ENCODE data around the gene MGMT.

The MGMT gene

DNA sequence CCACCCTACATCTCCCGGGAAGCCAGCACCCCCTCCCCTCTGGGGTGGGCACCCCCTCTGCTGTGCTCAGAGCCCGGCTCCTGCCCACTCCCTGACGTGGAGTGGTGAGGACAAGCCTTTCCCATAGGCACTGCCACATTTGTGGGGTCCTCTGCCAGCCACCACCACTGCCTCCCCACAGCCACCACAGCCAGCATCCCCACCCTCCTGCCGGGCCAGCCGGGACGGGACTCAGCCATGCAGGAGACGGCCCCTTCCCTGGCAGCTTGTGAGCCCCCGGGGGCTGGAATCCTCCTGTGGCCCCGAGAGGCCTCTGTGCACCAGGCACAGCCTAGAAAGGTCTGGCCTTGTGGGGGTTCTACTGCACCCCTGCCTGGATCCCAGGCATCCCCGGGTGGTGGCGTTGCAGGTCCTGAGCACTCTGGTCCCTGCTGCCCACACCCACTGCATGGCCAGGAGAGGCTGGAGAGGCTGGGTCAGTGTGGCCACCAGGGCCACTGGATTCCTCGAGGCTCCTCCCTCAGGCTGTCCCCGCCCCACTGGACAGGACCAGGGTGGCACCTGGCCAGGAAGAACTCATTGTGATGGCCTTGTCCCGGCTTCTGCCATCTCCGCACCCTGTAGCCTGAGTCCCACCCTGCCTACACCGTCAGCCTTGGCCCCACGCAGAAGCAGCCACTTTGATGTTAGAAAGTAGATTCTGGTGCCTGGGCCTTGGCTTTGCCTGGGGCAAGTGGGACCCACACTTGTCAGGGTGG is 349.0 kb downstream of the MGMT start:
- DNase-seq, result no peak

GRCh38 chr10:129816656-129817045 is 349.6 kb downstream of the MGMT start:
- DNase-seq, result no peak

Data from NCI-H2029 (cell line).